ENCODE data around the gene COL4A2. TPM values are rescaled to one million over a fixed set of nuclear protein-coding genes. Genes with fewer than 3 reads are reported as not detected.

Gene COL4A2
- total and polyA plus RNA-seq, 9 donors, result 59.5 to 171 (median 136) TPM

- no peaks in the 10 kb centered on the region for H3K4me1 ChIP-seq (ENCODE audit: insufficient read depth)
- no peak overlapping the region for H3K4me3 ChIP-seq
- 92 to 95% (median 94%) methylated on average over 5 of the region's 5 CpGs for WGBS, 3 donors
- H3K27me3 ChIP-seq, result no peaks in the 10 kb centered on the region
- intact Hi-C loops (cut with DNase I), result no loop called here
- no peak for DNase-seq
- no peaks in the 10 kb centered on the region for H3K36me3 ChIP-seq
- no peak for TF ChIP-seq POLR2A (IDR thresholded peaks at IDR 0.05)
- TF ChIP-seq, protein P1, sequence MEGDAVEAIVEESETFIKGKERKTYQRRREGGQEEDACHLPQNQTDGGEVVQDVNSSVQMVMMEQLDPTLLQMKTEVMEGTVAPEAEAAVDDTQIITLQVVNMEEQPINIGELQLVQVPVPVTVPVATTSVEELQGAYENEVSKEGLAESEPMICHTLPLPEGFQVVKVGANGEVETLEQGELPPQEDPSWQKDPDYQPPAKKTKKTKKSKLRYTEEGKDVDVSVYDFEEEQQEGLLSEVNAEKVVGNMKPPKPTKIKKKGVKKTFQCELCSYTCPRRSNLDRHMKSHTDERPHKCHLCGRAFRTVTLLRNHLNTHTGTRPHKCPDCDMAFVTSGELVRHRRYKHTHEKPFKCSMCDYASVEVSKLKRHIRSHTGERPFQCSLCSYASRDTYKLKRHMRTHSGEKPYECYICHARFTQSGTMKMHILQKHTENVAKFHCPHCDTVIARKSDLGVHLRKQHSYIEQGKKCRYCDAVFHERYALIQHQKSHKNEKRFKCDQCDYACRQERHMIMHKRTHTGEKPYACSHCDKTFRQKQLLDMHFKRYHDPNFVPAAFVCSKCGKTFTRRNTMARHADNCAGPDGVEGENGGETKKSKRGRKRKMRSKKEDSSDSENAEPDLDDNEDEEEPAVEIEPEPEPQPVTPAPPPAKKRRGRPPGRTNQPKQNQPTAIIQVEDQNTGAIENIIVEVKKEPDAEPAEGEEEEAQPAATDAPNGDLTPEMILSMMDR (IDR thresholded peaks at IDR 0.05), result no peak
- no peak for TF ChIP-seq EP300 (IDR thresholded peaks at IDR 0.05)
- no peaks in the 10 kb centered on the region for H3K9me3 ChIP-seq
- H3K27ac ChIP-seq, result no peak overlapping the region
Observed at GRCh38 chr13:110435331-110435730, 128.2 kb downstream of the COL4A2 start.

DNA sequence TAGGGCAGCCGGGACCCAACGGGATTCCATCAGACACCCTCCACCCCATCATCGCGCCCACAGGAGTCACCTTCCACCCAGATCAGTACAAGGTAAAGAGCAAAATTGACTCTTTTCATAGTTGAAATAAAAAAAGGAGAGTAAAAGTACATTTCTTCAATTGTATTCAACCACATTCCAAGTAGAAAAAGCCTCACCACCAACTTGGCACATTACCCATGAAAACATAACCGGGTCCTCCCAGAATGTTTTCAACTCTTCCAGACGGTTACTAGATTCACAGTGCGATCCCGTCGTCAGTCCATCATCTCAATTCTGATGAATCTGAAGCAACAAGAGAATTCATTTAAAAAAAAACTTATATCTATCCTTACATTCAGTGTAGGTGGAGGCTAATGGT lies 129.2 kb downstream of the COL4A2 start:
- Histone ChIP-seq H3K27ac (no peak overlapping the region), H3K4me1 (ENCODE audit: insufficient read depth) (no peaks in the 10 kb centered on the region), H3K4me3 (no peak overlapping the region), H3K36me3 (no peaks in the 10 kb centered on the region), H3K9me3 (no peaks in the 10 kb centered on the region), H3K27me3 (no peaks in the 10 kb centered on the region)
- intact Hi-C loops (cut with DNase I), result no loop called here
- TF ChIP-seq, protein P1 (IDR thresholded peaks at IDR 0.05), result no peak
- TF ChIP-seq POLR2A (IDR thresholded peaks at IDR 0.05), result no peak
- no peak for TF ChIP-seq EP300 (IDR thresholded peaks at IDR 0.05)
- DNase-seq, result no peak
- WGBS, 3 donors, result 43 to 61% (median 47%) methylated on average over 9 of the region's 9 CpGs

GRCh38 chr13:110436786-110437370 lies 129.8 kb downstream of the COL4A2 start:
- intact Hi-C loops (cut with DNase I), result no loop called here
- no peak overlapping the region for H3K27ac ChIP-seq
- no peaks in the 10 kb centered on the region for H3K36me3 ChIP-seq

GRCh38 chr13:110438211-110438610 lies 131.1 kb downstream of the COL4A2 start:
- Histone ChIP-seq H3K4me3 (no peak overlapping the region), H3K9me3 (no peaks in the 10 kb centered on the region), H3K4me1 (ENCODE audit: insufficient read depth) (peaks cover 1% of the 10 kb centered on the region), H3K36me3 (no peaks in the 10 kb centered on the region), H3K27me3 (no peaks in the 10 kb centered on the region), H3K27ac (no peak overlapping the region)
- peak in 1 of 5 donors; percentile 11 for DNase-seq
- intact Hi-C loops (cut with DNase I), result no loop called here
- 82 to 91% (median 83%) methylated on average over 19 of the region's 19 CpGs for WGBS, 3 donors
- TF ChIP-seq POLR2A (IDR thresholded peaks at IDR 0.05) (no peak), EP300 (IDR thresholded peaks at IDR 0.05) (no peak)
- TF ChIP-seq, protein P1 (IDR thresholded peaks at IDR 0.05), result no peak

More at GRCh38 chr13:110436786-110437370, 129.8 kb downstream of the COL4A2 start:
- Histone ChIP-seq H3K27me3 (no peaks in the 10 kb centered on the region), H3K4me3 (no peak overlapping the region), H3K9me3 (no peaks in the 10 kb centered on the region), H3K4me1 (ENCODE audit: insufficient read depth) (no peaks in the 10 kb centered on the region)
- TF ChIP-seq, protein P1 (IDR thresholded peaks at IDR 0.05), result no peak
- TF ChIP-seq EP300 (IDR thresholded peaks at IDR 0.05) (no peak), POLR2A (IDR thresholded peaks at IDR 0.05) (no peak)
- DNase-seq, result peak in 1 of 5 donors; percentile 21
- 74 to 91% (median 79%) methylated on average over 16 of the region's 16 CpGs for WGBS, 3 donors

Measured in ovary (tissue), 9 donors.